Activated CD8-positive, alpha-beta memory T cell treated with anti-CD3 and anti-CD28 coated beads for 48 hours (primary cell): ENCODE measurements around the gene ZSCAN5A.
"Not testable (repeated sequence)": the region's sequence is repeated elsewhere in the genome, so short reads cannot be mapped to it uniquely, and the experiment has no call there.

Source experiments
- DNase-seq, 3 experiments: peaks; one replicate each; pipeline ENCODE4 v3.0.0-alpha.2; 2020; ENCODE audit warnings: low read depth in 2 of 3, low spot score in 2 of 3

Gene ZSCAN5A

GRCh38 chr19:56273563-56274117 lies 41.0 kb downstream of the ZSCAN5A start:
- no peak for DNase-seq

DNA sequence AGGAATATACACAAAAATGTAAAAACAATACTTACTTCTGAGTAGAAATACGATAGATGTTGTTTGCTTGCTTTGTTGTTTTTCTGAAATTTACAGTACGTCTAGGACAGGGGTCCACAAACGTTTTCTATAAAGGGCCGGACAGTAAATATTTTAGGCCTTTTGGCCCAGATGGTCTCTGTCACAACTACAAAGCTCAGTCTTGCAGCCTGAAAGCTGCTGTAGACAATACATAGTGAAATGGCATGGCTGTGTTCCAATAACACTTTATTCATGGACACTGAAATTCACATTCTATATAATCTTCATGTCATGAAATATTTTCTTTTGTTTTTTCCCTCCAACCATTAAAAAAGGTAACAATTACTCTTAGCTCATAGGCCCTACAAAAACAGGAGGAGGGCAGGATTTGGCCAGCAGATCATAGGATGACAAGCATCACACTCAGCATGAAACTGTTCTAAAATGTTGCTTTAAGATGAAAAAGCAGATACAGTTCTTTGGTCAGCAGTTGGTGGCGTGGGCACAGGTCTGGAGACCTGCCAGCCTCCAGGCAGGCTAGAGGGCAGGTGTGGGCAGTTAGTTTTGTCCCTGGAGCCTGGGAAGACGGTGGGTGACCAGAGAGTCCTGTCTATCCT lies 42.4 kb downstream of the ZSCAN5A start, which contains the start of gene EDDM13:
EDDM13 (plus strand) TSS at position 588 of the 638 bp plus-strand sequence. CDS start 87 bp downstream, outside the sequence.
- DNase-seq: no peak

DNA sequence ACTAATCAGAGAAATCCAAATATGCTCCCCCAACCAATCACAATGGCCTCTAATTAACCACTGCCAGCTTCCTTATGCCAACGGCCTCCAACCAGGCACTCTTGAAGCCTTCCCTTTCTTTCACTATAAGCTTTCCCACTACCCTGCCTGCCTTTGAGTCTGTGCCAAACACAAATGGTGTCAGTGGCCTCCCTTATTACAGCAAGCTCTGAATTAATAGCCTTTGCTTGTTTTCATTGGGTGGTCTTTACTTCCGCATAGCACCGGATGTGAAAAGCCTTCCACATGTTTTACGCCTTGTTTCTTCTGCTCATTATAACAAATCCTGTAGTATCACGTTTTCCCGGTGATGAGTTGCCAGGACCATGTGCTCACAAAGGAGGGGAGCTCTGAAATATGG lies 43.5 kb downstream of the ZSCAN5A start:
- DNase-seq: no peak

- DNase-seq: no peak
Measured at GRCh38 chr19:56270676-56271075, 44.0 kb downstream of the ZSCAN5A start.

- DNase-seq: no peak
Measured at GRCh38 chr19:56269348-56269747, 45.3 kb downstream of the ZSCAN5A start.

DNA sequence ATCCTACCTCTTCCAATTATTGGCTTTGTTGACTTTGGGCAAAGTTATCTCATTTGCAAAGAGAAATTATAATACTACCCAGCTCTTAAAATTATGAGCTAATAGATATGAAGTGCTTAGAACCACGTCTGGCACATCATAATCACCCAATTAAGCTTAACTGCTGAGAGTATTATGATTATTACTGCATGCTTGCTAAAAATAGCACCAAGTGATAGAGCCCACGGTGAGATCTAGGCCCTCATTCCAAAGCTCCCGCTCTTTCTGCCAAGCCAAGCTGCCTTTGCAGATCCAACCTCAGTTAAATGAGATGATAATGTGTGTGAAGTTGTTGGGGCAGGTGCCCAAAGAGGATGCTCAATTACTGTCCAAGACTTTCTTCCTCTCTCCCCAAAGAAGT lies 48.6 kb downstream of the ZSCAN5A start:
- no peak for DNase-seq

DNA sequence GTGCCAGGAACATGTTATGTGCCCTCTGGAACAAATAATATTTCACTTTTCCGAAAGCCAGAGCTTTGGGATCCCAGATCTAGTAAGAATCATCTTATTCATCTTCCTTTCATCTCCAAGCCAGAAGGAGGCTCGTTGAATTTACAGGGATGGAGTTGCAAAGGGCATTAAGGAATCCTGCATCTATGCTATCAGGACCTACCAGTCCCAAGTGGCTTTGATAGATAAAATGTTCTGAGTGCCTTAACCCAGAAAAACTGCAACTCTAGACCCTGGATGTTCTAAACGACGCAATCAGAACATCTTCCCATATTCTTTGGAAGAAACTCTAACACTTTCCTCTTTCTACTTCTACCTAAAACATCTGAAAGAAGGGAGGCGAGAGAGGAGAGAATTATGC lies 51.3 kb downstream of the ZSCAN5A start:
- DNase-seq: no peak

DNA sequence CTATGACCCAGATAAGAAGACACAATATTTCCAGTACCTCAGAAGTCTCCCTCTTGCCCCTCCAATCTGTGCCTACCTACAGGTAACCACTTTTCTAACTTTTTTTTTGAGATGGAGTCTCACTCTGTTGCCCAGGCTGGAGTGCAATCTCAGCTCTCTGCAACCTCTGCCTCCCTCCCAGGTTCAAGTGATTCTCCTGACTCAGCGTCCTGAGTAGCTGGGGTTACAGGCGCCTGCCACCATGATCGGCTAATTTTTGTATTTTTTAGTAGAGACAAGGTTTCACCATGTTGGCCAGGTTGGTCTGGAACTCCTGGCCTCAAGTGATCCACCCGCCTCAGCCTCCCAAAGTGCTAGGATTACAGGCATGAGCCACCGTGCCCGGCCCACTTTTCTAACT lies 52.7 kb downstream of the ZSCAN5A start:
- not testable (repeated sequence) for DNase-seq

DNA sequence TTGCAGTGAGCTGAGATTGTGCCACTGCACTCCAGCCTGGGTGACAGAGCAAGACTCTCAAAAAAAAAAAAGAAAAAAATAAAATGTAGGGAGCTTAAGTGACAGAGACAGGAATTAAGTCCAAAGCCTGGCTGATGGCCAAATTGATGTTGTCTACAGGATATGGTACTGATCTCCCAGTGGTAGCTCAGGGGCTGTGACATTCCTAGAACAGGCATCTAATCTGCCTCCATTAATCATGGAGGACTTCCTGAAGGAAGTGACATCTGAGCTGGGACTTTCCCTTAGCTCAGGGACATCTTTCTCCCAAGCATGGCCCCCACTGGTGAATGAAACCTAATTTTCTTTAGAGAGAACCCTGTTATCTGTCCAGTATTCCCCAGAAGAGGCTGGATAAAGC lies 53.5 kb downstream of the ZSCAN5A start:
- no peak for DNase-seq

GRCh38 chr19:56258272-56258671 lies 56.4 kb downstream of the ZSCAN5A start:
- no peak for DNase-seq

DNA sequence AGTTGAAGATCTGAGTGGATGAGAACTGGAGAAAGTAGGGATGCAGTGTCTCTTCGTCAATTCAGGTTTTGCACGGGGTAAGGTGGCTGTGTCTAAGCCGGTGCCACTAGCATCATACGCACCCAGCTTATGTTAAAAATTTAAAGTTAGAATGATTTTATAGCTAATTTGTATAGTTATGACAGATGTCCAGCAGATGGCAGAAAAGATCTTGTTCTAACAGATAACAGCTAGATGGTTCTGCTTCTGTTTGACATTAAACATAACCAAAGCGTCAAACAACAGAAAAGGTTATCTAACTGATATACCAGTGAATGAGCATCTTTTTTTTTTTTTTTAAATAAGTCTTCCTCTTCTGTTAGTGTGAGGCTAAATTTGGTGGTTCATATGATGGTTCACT lies 60.9 kb downstream of the ZSCAN5A start:
- DNase-seq: no peak

DNA sequence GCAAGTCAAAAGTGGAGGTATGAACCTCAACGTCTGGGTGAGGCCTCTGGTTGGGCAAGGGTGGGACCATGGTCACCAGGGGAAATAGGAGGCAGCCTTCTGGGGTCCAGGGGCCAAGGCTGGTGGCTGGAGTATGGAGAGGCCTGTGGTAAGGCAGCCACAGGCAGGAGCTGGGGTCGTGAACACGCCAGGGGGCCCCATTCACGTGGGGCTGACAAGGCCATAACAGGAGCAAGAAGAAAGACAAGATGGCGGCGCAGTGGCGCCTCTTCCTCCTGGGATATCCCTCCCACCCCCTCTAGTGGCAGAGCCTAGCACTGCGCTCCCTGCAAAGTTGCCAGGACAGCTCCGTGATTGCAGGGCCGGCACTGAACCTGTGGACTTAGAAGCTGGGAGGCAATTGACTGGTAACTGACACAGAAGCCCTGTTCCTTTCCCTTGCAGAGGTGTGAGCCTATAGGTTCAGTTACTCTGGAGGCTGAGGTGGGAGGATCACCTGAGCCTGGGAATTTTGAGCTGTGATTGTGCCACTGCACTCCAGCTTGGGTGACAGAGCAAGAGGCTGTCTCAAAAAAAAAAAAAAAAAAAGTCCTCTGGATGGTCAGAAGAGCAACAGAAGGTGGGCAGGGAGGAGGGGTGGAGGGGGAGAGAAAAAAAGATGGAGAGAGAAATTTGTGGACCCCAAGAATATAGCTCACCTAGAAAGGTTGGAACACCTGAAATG lies 61.8 kb downstream of the ZSCAN5A start:
- DNase-seq: peak; percentile 52 to 68 (median 52)

DNA sequence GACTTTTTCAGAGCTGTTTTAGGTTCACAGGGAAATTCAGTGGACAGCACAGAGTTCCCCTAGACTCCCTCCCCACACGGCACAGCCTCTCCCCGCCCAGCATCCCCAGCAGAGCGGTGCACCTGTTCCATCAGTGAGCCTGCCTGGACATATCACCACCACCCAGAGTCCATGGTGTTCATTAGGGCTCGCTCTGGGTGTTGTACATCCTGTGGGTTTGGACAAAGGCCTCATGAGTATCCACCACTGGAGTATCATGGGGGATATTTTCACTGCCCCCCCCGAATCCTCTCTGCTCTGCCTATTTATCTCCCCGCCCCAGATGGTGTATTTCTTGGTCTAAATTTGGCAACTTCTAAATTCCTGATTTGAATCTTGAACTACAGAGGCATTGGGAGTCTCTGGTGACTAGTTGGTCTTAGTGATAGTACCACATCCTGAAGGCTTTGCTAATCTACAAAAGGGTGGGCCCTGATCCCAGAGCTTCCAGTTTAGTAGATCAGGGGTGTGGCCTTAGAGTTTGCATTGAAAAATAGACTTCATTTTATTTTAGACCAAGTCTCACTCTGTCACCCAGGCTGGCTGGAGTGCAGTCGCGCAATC lies 65.8 kb downstream of the ZSCAN5A start:
- DNase-seq: not testable (repeated sequence)

DNA sequence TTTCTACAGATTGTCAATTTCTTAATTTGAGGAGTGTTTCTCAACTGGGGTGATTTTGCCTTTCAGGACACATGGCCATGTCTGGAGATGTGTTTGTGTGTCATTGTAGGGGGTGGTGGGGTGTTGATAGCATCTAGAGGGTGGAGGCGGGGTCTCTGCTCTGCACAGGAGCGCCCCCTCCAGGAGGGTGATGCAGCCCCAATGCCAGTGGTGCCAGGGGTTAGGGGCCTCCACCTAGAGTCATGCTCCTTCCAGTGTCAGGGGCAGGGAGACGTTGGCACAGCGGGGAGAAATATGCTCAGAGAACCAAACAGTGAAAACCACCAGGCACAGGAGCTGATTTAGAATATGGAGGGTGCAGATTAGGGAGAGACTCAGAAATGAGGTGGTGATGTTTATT lies 68.9 kb downstream of the ZSCAN5A start:
- DNase-seq: not testable (repeated sequence)

GRCh38 chr19:56245121-56245740 lies 69.4 kb downstream of the ZSCAN5A start:
- no peak for DNase-seq

DNA sequence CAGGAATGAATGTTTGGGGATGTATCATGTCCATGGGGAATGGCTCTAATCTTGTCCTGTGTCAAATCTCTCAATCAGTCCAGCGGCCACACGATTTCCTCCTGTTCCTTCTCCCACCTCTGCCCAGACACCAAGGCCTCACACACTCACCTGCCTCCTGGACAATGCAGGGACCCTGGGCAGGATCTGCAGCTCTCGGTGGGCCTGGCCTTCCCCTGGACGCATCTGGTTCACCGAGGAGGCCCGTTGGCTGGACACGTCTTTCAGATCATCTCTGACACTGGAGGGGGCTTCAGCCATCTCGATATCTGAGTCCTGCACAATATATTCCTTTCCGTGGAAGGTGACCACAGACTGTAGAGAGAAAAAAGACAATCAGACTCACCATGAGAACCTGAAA lies 91.2 kb downstream of the ZSCAN5A start:
- DNase-seq: no peak

DNA sequence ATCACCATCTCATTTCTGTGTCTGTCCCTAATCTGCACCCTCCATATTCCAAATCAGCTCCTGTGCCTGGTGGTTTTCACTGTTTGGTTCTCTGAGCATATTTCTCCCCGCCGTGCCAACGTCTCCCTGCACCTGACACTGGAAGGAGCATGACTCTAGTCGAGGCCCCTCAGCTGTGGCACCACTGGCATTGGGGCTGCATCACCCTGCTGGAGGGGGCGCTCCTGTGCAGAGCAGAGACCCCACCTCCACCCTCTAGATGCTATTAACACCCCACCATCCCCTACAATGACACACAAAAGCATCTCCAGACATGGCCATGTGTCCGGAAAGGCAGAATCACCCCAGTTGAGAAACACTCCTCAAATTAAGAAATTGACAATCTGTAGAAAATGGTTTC lies 91.7 kb downstream of the ZSCAN5A start:
- no peak for DNase-seq

- no peak for DNase-seq
Measured at GRCh38 chr19:56221851-56222250, 92.8 kb downstream of the ZSCAN5A start.

- DNase-seq: not testable (repeated sequence)
Measured at GRCh38 chr19:56221442-56221841, 93.2 kb downstream of the ZSCAN5A start.

GRCh38 chr19:56218961-56219360 lies 95.7 kb downstream of the ZSCAN5A start:
- DNase-seq: no peak
